H9 (cell line): ENCODE results near the gene CACNA1D. TPM values are rescaled to one million over a fixed set of nuclear protein-coding genes. Genes with fewer than 3 reads are reported as not detected.

Experiments used
- DNase-seq: peaks from one replicate; pipeline ENCODE4 v3.0.0-alpha.2; 2017
- H2AFZ ChIP-seq: one replicate; pipeline ENCODE4 v1.6.1; 2013; ENCODE audit warnings: mild to moderate bottlenecking, low read length, control low read depth, moderate library complexity
- H2AK5ac ChIP-seq: 2 replicates; pipeline ENCODE4 v1.6.1; 2013; ENCODE audit warnings: low read length, control low read depth, mixed read lengths; ENCODE audit not compliant: insufficient read length
- H2BK120ac ChIP-seq: one replicate; pipeline ENCODE4 v1.6.1; 2013; ENCODE audit warnings: low read depth, mild to moderate bottlenecking, low read length, control low read depth, inconsistent platforms; ENCODE audit not compliant: poor library complexity, severe bottlenecking
- H2BK12ac ChIP-seq: 2 replicates; pipeline ENCODE4 v1.6.1; 2013; ENCODE audit warnings: low read length, control low read depth, mixed read lengths, low read depth; ENCODE audit not compliant: insufficient read length
- H2BK15ac ChIP-seq: 2 replicates; pipeline ENCODE4 v1.6.1; 2013; ENCODE audit warnings: low read depth, low read length, control low read depth
- H2BK20ac ChIP-seq: one replicate; pipeline ENCODE4 v1.6.1; 2013; ENCODE audit warnings: low read depth, mild to moderate bottlenecking, low read length, control low read depth, inconsistent platforms; ENCODE audit not compliant: poor library complexity, severe bottlenecking
- H2BK5ac ChIP-seq: 2 replicates; pipeline ENCODE4 v1.6.1; 2013; ENCODE audit warnings: low read length, control low read depth, mixed read lengths; ENCODE audit not compliant: insufficient read length
- H3K14ac ChIP-seq: 2 replicates; pipeline ENCODE4 v1.6.1; 2013; ENCODE audit warnings: low read length, control low read depth; ENCODE audit not compliant: insufficient read depth
- H3K18ac ChIP-seq: 2 replicates; pipeline ENCODE4 v1.6.1; 2013; ENCODE audit warnings: low read depth, mild to moderate bottlenecking, mixed read lengths, low read length, control low read depth; ENCODE audit not compliant: insufficient read length
- H3K23ac ChIP-seq: 2 replicates; pipeline ENCODE4 v1.6.1; 2013; ENCODE audit warnings: low read length, control low read depth, mixed read lengths, low read depth; ENCODE audit not compliant: insufficient read length
- H3K23me2 ChIP-seq: 2 replicates; pipeline ENCODE4 v1.6.1; 2013; ENCODE audit warnings: low read depth, mild to moderate bottlenecking, mixed read lengths, low read length, control low read depth; ENCODE audit not compliant: insufficient read length, poor library complexity, severe bottlenecking
- H3K27ac ChIP-seq: 2 replicates; pipeline ENCODE4 v1.5.1; 2013; ENCODE audit warnings: low read length, control low read depth, mixed read lengths, low read depth; ENCODE audit not compliant: insufficient read length
- H3K27me3 ChIP-seq: 2 replicates; pipeline ENCODE4 v1.6.1; 2013; ENCODE audit warnings: low read length, control low read depth, inconsistent platforms; ENCODE audit not compliant: insufficient read depth
- H3K4ac ChIP-seq: 2 replicates; pipeline ENCODE4 v1.6.1; 2013; ENCODE audit warnings: low read depth, mild to moderate bottlenecking, control low read depth, inconsistent platforms, low read length, moderate library complexity
- H3K4me1 ChIP-seq: 2 replicates; pipeline ENCODE4 v1.6.1; 2013; ENCODE audit warnings: low read length, control low read depth, inconsistent platforms; ENCODE audit not compliant: insufficient read depth
- H3K4me2 ChIP-seq: 2 replicates; pipeline ENCODE4 v1.6.1; 2013; ENCODE audit warnings: low read length, control low read depth, mixed read lengths; ENCODE audit not compliant: insufficient read length, insufficient read depth
- H3K56ac ChIP-seq: 2 replicates; pipeline ENCODE4 v1.6.1; 2013; ENCODE audit warnings: low read depth, mild to moderate bottlenecking, mixed read lengths, low read length, control low read depth; ENCODE audit not compliant: insufficient read length
- H3K79me1 ChIP-seq: 2 replicates; pipeline ENCODE4 v1.6.1; 2013; ENCODE audit warnings: low read depth, mild to moderate bottlenecking, moderate library complexity, low read length, control low read depth, inconsistent platforms; ENCODE audit not compliant: insufficient read depth, poor library complexity, severe bottlenecking
- H3K79me2 ChIP-seq: 2 replicates; pipeline ENCODE4 v1.6.1; 2013; ENCODE audit warnings: low read length, control low read depth, inconsistent platforms; ENCODE audit not compliant: insufficient read depth
- H3K9ac ChIP-seq: 2 replicates; pipeline ENCODE4 v1.6.1; 2013; ENCODE audit warnings: low read length, control low read depth, mixed read lengths; ENCODE audit not compliant: insufficient read length; ENCODE audit errors: extremely low read depth
- H3K9me3 ChIP-seq: one replicate; pipeline ENCODE4 v1.6.1; 2013; ENCODE audit warnings: low read depth, low read length, inconsistent platforms; ENCODE audit not compliant: control insufficient read depth
- H3T11ph ChIP-seq: one replicate; pipeline ENCODE4 v1.6.1; 2013; ENCODE audit warnings: mild to moderate bottlenecking, low read length, control low read depth, inconsistent platforms
- H4K20me1 ChIP-seq: one replicate; pipeline ENCODE4 v1.6.1; 2013; ENCODE audit not compliant: control insufficient read depth, insufficient read length, insufficient read depth
- H4K5ac ChIP-seq: 2 replicates; pipeline ENCODE4 v1.6.1; 2013; ENCODE audit warnings: low read depth, mild to moderate bottlenecking, mixed read lengths, low read length, control low read depth; ENCODE audit not compliant: insufficient read length
- H4K8ac ChIP-seq: replicated peaks from 2 replicates; pipeline ENCODE4 v1.6.1; 2013; ENCODE audit warnings: low read length, control low read depth, mixed read lengths, low read depth; ENCODE audit not compliant: insufficient read length
- H4K91ac ChIP-seq: 2 replicates; pipeline ENCODE4 v1.6.1; 2013; ENCODE audit warnings: low read depth, mild to moderate bottlenecking, moderate library complexity, mixed read lengths, low read length, control low read depth; ENCODE audit not compliant: insufficient read length
- H3K27ac Mint-ChIP-seq, 3 experiments: 2 replicates in 2 of 3; 3 replicates in 1 of 3; pipeline ENCODE4 v1.8.0; 2020 to 2021; ENCODE audit warnings: mixed read lengths in 3 of 3, mild to moderate bottlenecking in 1 of 3, moderate library complexity in 1 of 3
- H3K27me3 Mint-ChIP-seq: 2 replicates; pipeline ENCODE4 v1.8.0; 2021; ENCODE audit warnings: low read depth, mild to moderate bottlenecking, moderate library complexity, mixed read lengths
- H3K36me3 Mint-ChIP-seq, 3 experiments: 2 replicates in 2 of 3; 3 replicates in 1 of 3; pipeline ENCODE4 v1.8.0; 2020 to 2021; ENCODE audit warnings: low read depth in 3 of 3, mixed read lengths in 3 of 3; ENCODE audit not compliant: insufficient read depth in 1 of 3
- H3K4me1 Mint-ChIP-seq, 2 experiments: 2 replicates each; pipeline ENCODE4 v1.8.0; 2020; ENCODE audit warnings: mixed read lengths in 2 of 2
- H3K4me3 Mint-ChIP-seq, 2 experiments: 2 replicates in 1 of 2; 3 replicates in 1 of 2; pipeline ENCODE4 v1.8.0; 2020 to 2021; ENCODE audit warnings: mild to moderate bottlenecking in 2 of 2, mixed read lengths in 2 of 2, moderate library complexity in 1 of 2
- H3K9me3 Mint-ChIP-seq, 2 experiments: 2 replicates in 1 of 2; 3 replicates in 1 of 2; pipeline ENCODE4 v1.8.0; 2020; ENCODE audit warnings: mild to moderate bottlenecking in 2 of 2, mixed read lengths in 2 of 2, moderate library complexity in 1 of 2
- CTCF ChIP-seq: fragments of 200-600 bp; sonication (generic); conservative IDR thresholded peaks from 3 replicates; pipeline ENCODE4 v1.8.0; 2021; ENCODE audit warnings: antibody characterized with exemption, mild to moderate bottlenecking
- WGBS: extraction: QIAGEN DNeasy Blood & Tissue Kit; methylation state at CpG from one replicate; pipeline ENCODE4 v1.1.7; 2013; ENCODE audit warnings: missing lambda C conversion rate, low lambda C conversion rate, mixed read lengths; ENCODE audit not compliant: insufficient read length; ENCODE audit errors: extremely low coverage; 5-methylcytosine and 5-hydroxymethylcytosine counted together
- total RNA-seq: library from RNA; stranded (reverse); gene quantifications from 2 replicates; pipeline ENCODE4 v1.2.1, GENCODE V29; 2021

The CACNA1D gene
- total RNA-seq, 1 experiment from 2014 or later: 3.5 TPM

- H3T11ph ChIP-seq: no peak overlapping the region
- no peaks in the 10 kb centered on the region for H3K4me1 ChIP-seq
- H3K4me2 ChIP-seq: no peak overlapping the region
- no peak overlapping the region for H3K4me3 Mint-ChIP-seq
- H3K56ac ChIP-seq: no peak overlapping the region
- H4K91ac ChIP-seq: no peak overlapping the region
- H3K79me1 ChIP-seq: no peaks in the 10 kb centered on the region
- H3K14ac ChIP-seq: no peak overlapping the region
- H4K8ac ChIP-seq: no peak overlapping the region
- H3K23ac ChIP-seq: no peak overlapping the region
- H3K23me2 ChIP-seq: no peaks in the 10 kb centered on the region
- no peak overlapping the region for H3K27ac ChIP-seq
- no peak overlapping the region for H2BK20ac ChIP-seq
- H2BK5ac ChIP-seq: no peak overlapping the region
- peaks cover 3% of the 10 kb centered on the region for H3K27me3 Mint-ChIP-seq
- DNase-seq: no peak
- H3K4me1 Mint-ChIP-seq: no peaks in the 10 kb centered on the region
- H3K9me3 ChIP-seq: no peaks in the 10 kb centered on the region
- no peaks in the 10 kb centered on the region for H3K79me2 ChIP-seq
- no peak overlapping the region for H3K9ac ChIP-seq
- no peak overlapping the region for H2AK5ac ChIP-seq
- no peak overlapping the region for H3K18ac ChIP-seq
- no peaks in the 10 kb centered on the region for H4K20me1 ChIP-seq
- no peak overlapping the region for H3K27ac Mint-ChIP-seq
- H3K9me3 Mint-ChIP-seq: peaks cover 7 to 8% of the 10 kb centered on the region in 2 experiments
- no peak overlapping the region for H2BK15ac ChIP-seq
- no peaks in the 10 kb centered on the region for H3K27me3 ChIP-seq
- no peak overlapping the region for H2BK120ac ChIP-seq
- peaks cover 2 to 6% (median 5%) of the 10 kb centered on the region in 3 experiments; a peak in 4 of 7 replicates for H3K36me3 Mint-ChIP-seq
- H4K5ac ChIP-seq: no peak overlapping the region
- no peak overlapping the region for H2BK12ac ChIP-seq
- H3K4ac ChIP-seq: no peak overlapping the region
- TF ChIP-seq CTCF: no peak
- no peak overlapping the region for H2AFZ ChIP-seq
- WGBS: no CpG with 5 or more reads among the region's 4 CpGs
These were observed 155.4 kb downstream of the CACNA1D start for GRCh38 chr3:53649816-53650215.
